Endothelial cell of umbilical vein (primary cell): ENCODE data around the gene ZNF253. TPM values are rescaled to one million over a fixed set of nuclear protein-coding genes. Genes with fewer than 3 reads are reported as not detected.
A peak's percentile ranks its signal among the peaks of the same experiment; 100 is the strongest.

ENCODE experiments used
- BruUV-seq: library from RNA; stranded (reverse); fragments of 400-500 nt; replicated peaks from 2 replicates; lab custom pipeline; 2021; lab: Mats Ljungman, UMichigan
- CTCF ChIA-PET: fragments of 300-600, 350-600 bp; sonication (Branson Sonifier 250); formaldehyde crosslinking; loops from one replicate; lab custom pipeline; 2021; ENCODE audit warnings: antibody characterized with exemption, inconsistent platforms; lab: Charles Lee
- POLR2A ChIA-PET: fragments of 300-600, 350-600 bp; sonication (Branson Sonifier 250); formaldehyde crosslinking; loops from one replicate; lab custom pipeline; 2021; ENCODE audit warnings: antibody characterized with exemption, inconsistent platforms; lab: Charles Lee
- DNase-seq: peaks from one replicate; pipeline ENCODE4 v3.0.0-alpha.2; 2011; ENCODE audit warnings: low read depth, low spot score
- FAIRE-seq: peaks from 2 replicates; lab custom pipeline; 2011; peaks lifted over from hg19 to GRCh38; lab: Jason Lieb, UNC
- H2AFZ ChIP-seq: 2 replicates; pipeline ENCODE4 v1.6.0; 2012; ENCODE audit warnings: low read depth, low read length, control low read depth, inconsistent platforms
- H3K27ac ChIP-seq: 2 replicates; pipeline ENCODE4 v1.5.1; 2011; ENCODE audit warnings: low read depth, mild to moderate bottlenecking, control low read depth, low read length, moderate library complexity; ENCODE audit not compliant: insufficient read depth
- H3K27me3 ChIP-seq, 2 experiments: 2 replicates each; pipeline versions ENCODE4 v1.6.0 to v1.6.1; 2011; ENCODE audit warnings: low read length in 2 of 2, mixed read lengths in 1 of 2; ENCODE audit not compliant: control insufficient read depth in 2 of 2, insufficient read depth in 2 of 2
- H3K36me3 ChIP-seq, 2 experiments: 2 replicates in 1 of 2; 3 replicates in 1 of 2; pipeline ENCODE4 v1.5.1; 2011; ENCODE audit warnings: low read length in 2 of 2, mild to moderate bottlenecking in 1 of 2, moderate library complexity in 1 of 2; ENCODE audit not compliant: control insufficient read depth in 2 of 2, insufficient read depth in 2 of 2; ENCODE audit errors: extremely low read depth in 1 of 2
- H3K4me1 ChIP-seq: 3 replicates; pipeline ENCODE4 v1.5.1; 2011; ENCODE audit warnings: mild to moderate bottlenecking, low read length; ENCODE audit not compliant: control insufficient read depth, insufficient read depth; ENCODE audit errors: extremely low read depth
- H3K4me2 ChIP-seq: 2 replicates; pipeline ENCODE4 v1.6.1; 2011; ENCODE audit warnings: low read length, control low read depth, mixed read lengths; ENCODE audit not compliant: insufficient read depth
- H3K4me3 ChIP-seq, 3 experiments: fragments of 200-600 bp in 1 of 3; sonication (generic), shearing (Covaris generic) in 1 of 3; replicated peaks in 1 of 3; 2 replicates each; pipeline ENCODE4 v1.5.1; 2011 to 2016; ENCODE audit warnings: control low read depth in 3 of 3, low read length in 3 of 3, mild to moderate bottlenecking in 2 of 3, inconsistent platforms in 1 of 3, low read depth in 1 of 3, moderate library complexity in 1 of 3; ENCODE audit not compliant: insufficient read depth in 1 of 3
- H3K79me2 ChIP-seq: 2 replicates; pipeline ENCODE4 v1.6.0; 2012; ENCODE audit warnings: low read length, inconsistent platforms; ENCODE audit not compliant: control insufficient read depth, insufficient read depth
- H3K9ac ChIP-seq: replicated peaks from 2 replicates; pipeline ENCODE3; 2011; ENCODE audit warnings: low read length, control low read depth; ENCODE audit not compliant: insufficient read depth; ENCODE audit errors: extremely low read depth
- H3K9me1 ChIP-seq: replicated peaks from 3 replicates; pipeline ENCODE4 v1.6.0; 2011; ENCODE audit warnings: mild to moderate bottlenecking, low read length; ENCODE audit not compliant: control insufficient read depth, insufficient read depth; ENCODE audit errors: extremely low read depth
- H3K9me3 ChIP-seq: replicated peaks from 2 replicates; pipeline ENCODE4 v1.5.1; 2012; ENCODE audit warnings: low read length, inconsistent platforms; ENCODE audit not compliant: control insufficient read depth, insufficient read depth
- H4K20me1 ChIP-seq: replicated peaks from 2 replicates; pipeline ENCODE3; 2011; ENCODE audit warnings: mild to moderate bottlenecking, low read length; ENCODE audit not compliant: control insufficient read depth, insufficient read depth; ENCODE audit errors: extremely low read depth
- EZH2 ChIP-seq: IDR thresholded peaks from 2 replicates; pipeline ENCODE4 v1.6.1; 2012; ENCODE audit warnings: borderline replicate concordance, low read depth, mild to moderate bottlenecking, moderate library complexity, low read length, inconsistent platforms; ENCODE audit not compliant: severe bottlenecking
- FOS ChIP-seq: IDR thresholded peaks from 2 replicates; pipeline ENCODE4 v1.6.1; 2011; ENCODE audit warnings: mild to moderate bottlenecking, low read length, moderate library complexity, borderline replicate concordance; ENCODE audit not compliant: insufficient read depth
- GATA2 ChIP-seq: IDR thresholded peaks from 2 replicates; pipeline ENCODE4 v1.7.0; 2011; ENCODE audit warnings: low read depth, mild to moderate bottlenecking, moderate library complexity, mixed read lengths, low read length; ENCODE audit not compliant: insufficient read length, insufficient read depth
- JUN ChIP-seq: IDR thresholded peaks from 2 replicates; pipeline ENCODE4 v1.6.1; 2011; ENCODE audit warnings: borderline replicate concordance, low read depth; ENCODE audit not compliant: insufficient read length, insufficient read depth
- MAX ChIP-seq: IDR thresholded peaks from 2 replicates; pipeline ENCODE4 v1.6.1; 2011; ENCODE audit not compliant: insufficient read depth, insufficient read length
- MYC ChIP-seq: IDR thresholded peaks from one replicate; pipeline ENCODE4 v1.6.1; 2011; ENCODE audit warnings: mild to moderate bottlenecking, low read depth, low read length
- POLR2A ChIP-seq: IDR thresholded peaks from 2 replicates; pipeline ENCODE4 v1.6.1; 2012; ENCODE audit warnings: low read depth, mild to moderate bottlenecking, control low read depth, low read length
- dilution Hi-C: fragments of 300-500 bp; cut with MboI; formaldehyde crosslinking; loops from one replicate; pipeline ENCODE4 v1.15.0; 2019; ENCODE audit warnings: low sequenced_read_pairs; ENCODE audit not compliant: extremely low pct_ligation_motif_present
- intact Hi-C: fragments of 100-400 bp; cut with micrococcal nuclease; formaldehyde crosslinking; loops from one replicate; pipeline ENCODE4 v1.10.0; 2022
- polyA plus RNA-seq, 4 experiments: library from polyadenylated mRNA; depleted of rRNA in 3 of 4; stranded (reverse) in 3 of 4; unstranded in 1 of 4; fragments of >200 nt; gene quantifications; 2 replicates each; pipeline versions ENCODE4 v1.2.1 to v1.2.3, GENCODE V29; 2011 to 2012; ENCODE audit warnings: missing spikeins in 1 of 4
- total RNA-seq: library from RNA; stranded (reverse); gene quantifications from 2 replicates; pipeline ENCODE4 v1.2.3, GENCODE V29; 2021

Gene ZNF253
- total and polyA plus RNA-seq, 2 donors (not counting 3 experiments of a cell fraction or from before 2014, with no cell fraction given), result 0.86 to 8.4 TPM

GRCh38 chr19:19820774-19821320, 44.8 kb upstream of the ZNF253 start:
- intact Hi-C loops, result loop anchor here (2.0 kb wide), 1 partner anchor 44 kb away; the partner anchor contains the start of gene ZNF253
- H3K9me3 ChIP-seq, result peaks cover 1% of the 10 kb centered on the region
- H2AFZ ChIP-seq, result no peak overlapping the region
- ChIA-PET CTCF (interaction anchor here (1.5 kb wide), 1 partner anchor 417 kb away, joined by 4 read pairs; no protein-coding TSS in a partner anchor), POLR2A (interaction anchor here (0.9 to 1.7 kb wide), 5 partner anchors 44 to 232 kb away, joined by 3 to 9 read pairs (median 3); partner anchors contain the start of genes ATP13A1, ZNF14 and ZNF253)
- H3K36me3 ChIP-seq, result no peaks in the 10 kb centered on the region
- H3K9me1 ChIP-seq, result no peaks in the 10 kb centered on the region
- peak overlapping the region; percentile 31 for H3K27ac ChIP-seq
- DNase-seq, result no peak
- no TSS peak for BruUV-seq
- dilution Hi-C loops, result no loop called here
- no peaks in the 10 kb centered on the region for H4K20me1 ChIP-seq
- no peak for FAIRE-seq
- H3K79me2 ChIP-seq, result no peaks in the 10 kb centered on the region
- peak overlapping the region in 2 of 3 experiments; percentile 55 to 61 for H3K4me3 ChIP-seq
- no peaks in the 10 kb centered on the region for H3K4me1 ChIP-seq
- peak overlapping the region; percentile 67 for H3K9ac ChIP-seq
- no peaks in the 10 kb centered on the region for H3K27me3 ChIP-seq
- peak overlapping the region; percentile 41 for H3K4me2 ChIP-seq
- no peak for TF ChIP-seq JUN
- no peak for TF ChIP-seq EZH2
- no peak for TF ChIP-seq MYC
- no peak for TF ChIP-seq MAX
- no peak for TF ChIP-seq GATA2
- TF ChIP-seq FOS, result no peak
- TF ChIP-seq POLR2A, result no peak
